OCI-LY1 (cell line): ENCODE results near the gene SEMA4C.

Experiments
- EZH2 ChIP-seq: fragments of 200-600 bp; sonication (generic), shearing (Covaris generic); IDR thresholded peaks from 2 replicates; pipeline ENCODE4 v1.8.0; 2017; ENCODE audit warnings: borderline replicate concordance, mixed run types, mild to moderate bottlenecking, antibody characterized with exemption, low read length, moderate library complexity, mixed read lengths
- TF ChIP-seq, protein P1 (sequence below): fragments of 200-600 bp; sonication (generic), shearing (Covaris generic); IDR thresholded peaks from 2 replicates; pipeline ENCODE4 v1.5.1; 2017; ENCODE audit warnings: mild to moderate bottlenecking, antibody characterized with exemption, low read length, moderate library complexity, mixed read lengths

DNA sequence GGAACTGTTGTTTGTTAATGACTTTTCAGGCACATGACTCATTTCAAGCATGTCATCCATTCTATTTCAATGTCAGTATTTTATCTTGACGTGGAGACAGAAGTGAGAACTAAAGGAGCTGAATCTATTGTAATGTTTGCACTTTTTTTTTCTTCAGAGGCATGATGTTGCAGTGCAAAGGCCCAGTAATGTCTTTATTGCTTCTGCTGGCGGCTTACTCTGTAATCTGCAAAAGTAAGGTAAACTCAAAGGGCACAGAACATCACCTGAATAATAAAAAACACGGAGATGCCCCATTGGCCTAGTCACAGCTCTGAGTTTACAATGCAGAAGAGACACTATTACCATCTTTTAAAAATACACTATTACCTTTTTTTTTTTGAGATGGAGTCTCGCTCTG lies 56.2 kb downstream of the SEMA4C start:
- no peak for TF ChIP-seq EZH2
- TF ChIP-seq, protein P1, sequence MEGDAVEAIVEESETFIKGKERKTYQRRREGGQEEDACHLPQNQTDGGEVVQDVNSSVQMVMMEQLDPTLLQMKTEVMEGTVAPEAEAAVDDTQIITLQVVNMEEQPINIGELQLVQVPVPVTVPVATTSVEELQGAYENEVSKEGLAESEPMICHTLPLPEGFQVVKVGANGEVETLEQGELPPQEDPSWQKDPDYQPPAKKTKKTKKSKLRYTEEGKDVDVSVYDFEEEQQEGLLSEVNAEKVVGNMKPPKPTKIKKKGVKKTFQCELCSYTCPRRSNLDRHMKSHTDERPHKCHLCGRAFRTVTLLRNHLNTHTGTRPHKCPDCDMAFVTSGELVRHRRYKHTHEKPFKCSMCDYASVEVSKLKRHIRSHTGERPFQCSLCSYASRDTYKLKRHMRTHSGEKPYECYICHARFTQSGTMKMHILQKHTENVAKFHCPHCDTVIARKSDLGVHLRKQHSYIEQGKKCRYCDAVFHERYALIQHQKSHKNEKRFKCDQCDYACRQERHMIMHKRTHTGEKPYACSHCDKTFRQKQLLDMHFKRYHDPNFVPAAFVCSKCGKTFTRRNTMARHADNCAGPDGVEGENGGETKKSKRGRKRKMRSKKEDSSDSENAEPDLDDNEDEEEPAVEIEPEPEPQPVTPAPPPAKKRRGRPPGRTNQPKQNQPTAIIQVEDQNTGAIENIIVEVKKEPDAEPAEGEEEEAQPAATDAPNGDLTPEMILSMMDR, result no peak
